CD4-positive, alpha-beta T cell treated with Interleukin-4 for 1 hour (primary cell): Measurements from ENCODE around the gene FUT2.
"Not testable (repeated sequence)": the region's sequence is repeated elsewhere in the genome, so short reads cannot be mapped to it uniquely, and the experiment has no call there.

Experiments used
- DNase-seq, 2 donors: peaks; one replicate each; pipeline ENCODE4 v3.0.0-alpha.2; 2020 to 2022

Gene FUT2

DNA sequence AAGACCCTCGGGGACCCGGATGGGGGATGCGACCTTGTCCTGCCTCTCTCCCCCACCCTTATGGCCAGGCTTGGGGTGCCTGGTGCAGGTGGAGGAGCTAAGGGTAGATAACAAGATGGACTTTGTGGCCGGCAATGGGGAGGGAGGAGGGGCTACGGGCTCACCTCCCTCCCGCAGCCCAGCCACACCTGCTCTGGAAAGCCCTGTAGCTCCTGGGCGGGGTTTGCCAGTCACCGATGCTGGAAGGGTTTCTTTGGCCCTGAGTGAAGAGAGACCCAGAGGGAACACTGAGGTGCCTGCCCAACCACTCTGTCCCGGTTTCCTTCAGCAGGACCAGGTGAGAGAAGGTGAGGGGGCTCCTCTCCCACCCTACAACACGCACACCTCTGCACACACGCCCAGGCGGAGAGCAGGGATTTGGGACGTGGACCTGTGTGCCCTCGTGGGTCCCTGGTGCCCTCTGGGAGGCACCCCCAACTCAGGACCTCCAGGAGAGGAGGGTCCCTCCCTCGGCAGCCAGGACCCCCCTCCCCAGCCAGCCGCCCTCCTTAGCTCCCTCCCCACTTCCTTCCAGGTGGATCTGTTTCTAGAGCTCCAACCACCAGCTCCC lies at the start of gene FUT2:
FUT2 (plus strand) TSS at position 229 of the 610 bp plus-strand sequence. CDS start 6,986 bp downstream, outside the sequence.
- no peak for DNase-seq

DNA sequence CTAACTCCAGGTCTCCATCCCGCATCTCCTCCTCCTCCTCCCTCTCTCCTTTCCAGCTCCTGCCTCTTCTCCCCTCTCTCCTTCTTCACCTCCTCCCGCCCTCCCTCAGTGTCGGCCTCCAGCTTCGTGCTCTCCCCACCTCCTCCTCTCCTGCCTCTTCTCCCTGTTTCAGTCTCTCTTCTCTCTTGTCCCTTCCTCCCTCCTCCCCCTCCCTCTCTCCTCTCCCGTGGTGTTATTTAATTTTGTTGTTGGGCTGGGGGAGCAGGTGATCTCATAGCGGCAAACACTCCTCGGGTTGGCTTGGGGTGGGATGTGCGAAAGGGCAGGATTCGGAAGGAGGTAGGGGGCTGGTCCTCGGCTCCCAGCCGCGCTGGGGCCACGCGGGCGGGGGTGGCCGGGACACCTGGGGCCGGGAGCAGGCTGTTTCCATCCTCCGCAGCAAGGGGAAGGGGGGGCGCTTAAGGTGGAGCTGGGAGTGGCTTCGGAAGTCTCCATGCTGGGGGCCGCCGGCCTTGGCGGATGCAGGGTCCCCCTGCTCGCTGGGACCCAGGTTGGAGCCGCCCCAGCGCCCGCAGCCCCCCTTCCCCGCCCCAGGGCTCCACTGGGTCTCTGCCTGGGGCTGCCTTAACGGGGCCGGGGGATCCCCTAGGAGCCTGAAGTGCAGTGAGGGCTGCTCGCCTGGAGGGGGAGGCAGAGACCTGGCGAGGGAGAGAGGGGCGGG lies 49.6 kb upstream of the FUT2 start, which contains the start of gene CA11:
CA11 (minus strand) TSS at position 187 of the 721 bp plus-strand sequence. CDS start 555 bp downstream, outside the sequence.
- peak; percentile 93 to 95 for DNase-seq

DNA sequence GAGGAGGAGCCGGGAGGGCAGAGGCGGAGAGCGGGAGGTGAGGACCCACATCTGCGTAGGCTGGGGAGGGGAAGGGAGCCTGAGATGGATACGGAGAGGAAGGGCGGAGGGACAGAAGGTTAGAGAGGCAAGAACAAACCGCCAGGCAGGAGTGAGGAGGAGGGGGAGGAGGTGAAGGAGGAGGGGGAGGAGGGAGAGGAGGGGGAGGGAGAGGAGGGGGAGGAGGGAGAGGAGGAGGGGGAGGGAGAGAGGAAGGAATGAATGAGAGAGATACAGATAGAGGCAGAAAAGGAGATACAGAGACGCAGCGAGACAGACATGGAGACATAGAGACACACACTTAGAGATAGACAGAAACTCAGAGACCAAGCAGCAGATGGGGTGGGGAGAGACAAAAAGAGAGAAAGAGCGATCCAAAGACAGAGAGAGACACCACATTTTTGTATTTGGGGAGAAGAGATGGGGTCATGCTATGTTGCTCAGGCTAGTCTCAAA lies 49.0 kb upstream of the FUT2 start:
- DNase-seq, result no peak

DNA sequence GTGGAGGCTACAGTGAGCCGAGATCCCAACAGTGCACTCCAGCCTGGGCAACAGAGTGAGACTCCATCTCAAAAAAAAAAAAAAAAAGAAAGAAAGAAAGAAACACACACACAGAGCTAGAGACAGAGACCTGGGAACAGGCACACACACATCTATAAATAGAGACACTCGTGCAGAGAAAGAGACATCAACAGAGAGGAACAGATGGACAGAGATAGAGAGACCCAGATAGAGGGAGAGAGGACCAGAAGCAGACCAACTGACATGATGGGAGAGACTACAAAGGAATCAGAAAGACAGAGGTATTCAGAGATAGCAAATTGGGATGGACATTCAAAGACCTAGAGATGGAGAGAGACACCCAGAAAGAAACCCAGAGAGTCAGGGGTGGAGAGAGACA lies 47.6 kb upstream of the FUT2 start:
- DNase-seq, result no peak

DNA sequence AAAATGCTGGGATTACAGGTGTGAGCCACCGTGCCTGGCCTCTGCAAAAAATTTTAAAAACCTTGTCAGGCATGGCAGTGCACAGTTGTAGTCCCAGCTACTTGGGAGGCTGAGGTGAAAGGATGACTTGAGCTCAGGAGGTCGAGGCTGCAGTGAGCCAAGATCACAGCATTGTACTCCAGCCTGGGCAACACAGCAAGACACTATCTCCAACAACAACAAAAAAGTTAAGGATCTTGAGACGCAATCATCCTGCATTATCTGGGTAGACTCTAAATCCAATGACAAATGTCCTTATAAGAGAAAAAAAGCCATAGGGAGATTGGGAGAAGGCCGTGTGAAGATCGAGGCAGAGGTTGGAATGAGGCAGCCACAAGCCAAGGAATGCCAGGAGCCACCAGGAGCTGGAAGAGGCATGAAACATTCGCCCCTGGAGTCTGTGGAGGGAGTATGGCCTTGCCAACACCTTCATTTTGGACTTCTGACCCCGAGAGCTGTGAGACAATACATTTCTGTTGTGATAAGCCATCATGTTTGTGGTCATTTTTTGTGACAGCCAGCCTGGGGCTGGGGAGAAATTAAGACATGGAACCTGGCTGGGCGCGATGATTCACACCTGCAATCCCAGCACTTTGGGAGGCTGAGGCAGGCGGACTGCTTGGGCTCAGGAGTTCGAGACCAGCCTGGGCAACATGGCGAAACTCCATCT lies 44.6 kb upstream of the FUT2 start:
- no peak for DNase-seq

DNA sequence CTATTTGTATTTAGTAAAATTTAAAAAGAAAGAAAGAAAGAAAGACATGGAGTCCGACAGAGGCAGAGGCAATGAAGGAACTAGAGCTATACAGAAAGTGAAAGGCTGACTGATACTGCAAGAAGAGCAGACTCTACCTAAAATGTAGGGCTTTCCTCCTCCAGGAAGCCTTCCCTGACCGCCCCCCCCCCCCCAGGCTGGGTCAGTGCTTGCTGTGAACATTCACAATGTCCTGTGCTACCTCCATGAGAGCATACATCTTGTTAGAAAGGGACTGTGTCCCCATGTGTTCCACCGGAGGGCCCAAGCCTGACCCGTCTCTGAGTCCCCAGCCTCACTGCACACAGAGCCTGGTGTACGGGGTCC lies 44.1 kb upstream of the FUT2 start:
- DNase-seq, result no peak

DNA sequence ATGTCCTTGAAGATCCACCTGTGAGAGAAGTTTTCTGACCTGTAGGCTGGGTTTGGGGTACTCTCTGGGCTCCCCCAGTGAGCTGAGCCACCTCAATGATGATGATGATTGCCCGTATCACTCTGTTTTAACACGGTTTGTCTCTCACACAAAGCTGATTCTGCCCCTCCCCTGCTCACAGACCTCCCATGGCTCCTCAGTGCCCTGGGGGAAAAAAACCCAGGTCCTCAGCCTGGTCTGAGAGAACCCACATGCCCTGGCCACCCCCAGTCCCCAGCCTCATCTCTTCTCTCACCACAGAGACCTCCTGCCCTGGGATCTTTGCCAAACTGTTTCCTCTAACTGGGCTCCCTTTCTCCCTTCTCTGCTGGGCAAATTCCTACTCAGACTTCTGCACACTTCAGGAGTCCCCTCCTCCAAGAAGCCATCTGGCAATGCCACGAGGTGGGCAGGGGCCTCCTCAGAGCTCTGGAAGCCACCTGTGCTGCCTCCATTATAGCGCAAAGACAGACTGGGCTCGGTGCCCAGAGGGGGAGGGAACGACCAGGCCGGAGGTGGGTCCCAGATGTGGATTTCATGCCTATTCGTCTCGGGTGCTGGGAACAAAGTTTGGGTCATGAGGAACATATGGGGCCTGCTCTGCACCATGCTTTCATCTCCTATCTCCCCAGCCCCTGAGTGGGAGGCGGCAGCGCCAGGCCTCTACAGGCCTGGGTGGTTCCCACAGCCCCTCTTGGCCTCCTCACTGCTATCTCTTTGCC lies 41.3 kb upstream of the FUT2 start:
- DNase-seq, result no peak

DNA sequence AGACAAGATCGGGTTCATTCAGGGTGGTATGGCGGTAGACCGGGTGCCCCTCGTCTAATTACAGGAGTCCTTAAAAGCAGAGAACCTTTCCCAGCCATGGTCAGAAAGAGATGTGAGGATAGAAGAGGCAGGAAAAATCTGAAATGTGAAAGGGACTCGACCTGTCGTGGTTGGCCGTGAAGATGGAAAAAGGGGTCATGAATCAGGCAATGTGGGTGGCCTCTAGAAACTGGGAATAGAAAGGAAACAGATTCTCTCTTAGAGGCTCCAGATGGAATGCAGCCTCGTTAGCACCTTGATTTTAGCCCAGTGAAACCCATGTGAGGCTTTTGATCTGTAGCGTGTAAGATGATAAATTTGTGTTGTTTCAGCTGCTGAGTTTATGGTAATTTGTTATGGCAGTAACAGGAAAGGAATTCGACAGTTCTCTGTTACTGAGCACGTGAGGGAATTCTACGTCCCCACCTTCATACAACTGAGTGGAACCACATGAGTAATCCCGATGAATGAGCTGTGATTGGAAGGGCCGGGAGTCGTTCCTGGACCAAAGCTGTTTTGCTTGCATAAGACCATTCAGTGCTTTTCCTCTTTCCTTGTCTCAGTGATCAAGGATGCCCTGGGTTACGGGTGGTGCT lies 38.8 kb upstream of the FUT2 start:
- DNase-seq, result no peak

DNA sequence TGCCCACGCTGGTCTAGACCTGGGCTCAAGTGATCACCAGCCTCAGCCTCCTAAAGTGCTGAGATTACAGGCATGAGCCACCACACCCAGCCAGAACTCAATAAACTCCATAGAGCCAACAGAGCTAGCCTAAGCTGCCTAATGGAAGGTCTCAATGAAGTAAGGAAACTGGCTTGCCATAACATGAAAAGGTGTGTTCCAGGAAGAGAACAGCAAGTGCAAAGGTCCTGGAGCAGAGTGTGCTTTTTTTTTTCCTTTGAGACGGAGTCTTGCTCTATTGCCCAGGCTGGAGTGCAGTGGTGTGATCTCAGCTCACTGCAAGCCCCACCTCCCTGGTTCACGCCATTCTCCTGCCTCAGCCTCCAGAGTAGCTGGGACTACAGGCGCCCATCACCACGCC lies 37.9 kb upstream of the FUT2 start:
- not testable (repeated sequence) for DNase-seq

DNA sequence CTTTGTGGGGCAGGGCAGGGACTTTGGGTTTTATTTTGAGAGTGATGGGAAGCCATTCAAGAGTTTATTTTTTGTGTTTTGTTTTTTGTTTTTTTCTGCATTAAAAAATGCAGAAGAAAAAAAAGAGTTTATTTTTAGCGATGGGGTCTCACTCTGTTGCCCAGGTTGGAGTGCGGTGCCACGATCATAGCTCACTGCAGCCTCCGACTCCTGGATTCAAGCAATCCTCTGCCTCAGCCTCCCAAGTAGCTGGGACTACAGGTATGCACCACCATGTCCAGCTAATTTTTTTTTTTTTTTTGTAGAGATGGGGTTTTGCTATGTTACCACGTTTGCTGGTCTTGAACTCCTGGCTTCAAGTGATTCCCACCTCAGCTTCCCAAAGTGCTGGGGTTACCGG lies 37.3 kb upstream of the FUT2 start:
- DNase-seq, result no peak

DNA sequence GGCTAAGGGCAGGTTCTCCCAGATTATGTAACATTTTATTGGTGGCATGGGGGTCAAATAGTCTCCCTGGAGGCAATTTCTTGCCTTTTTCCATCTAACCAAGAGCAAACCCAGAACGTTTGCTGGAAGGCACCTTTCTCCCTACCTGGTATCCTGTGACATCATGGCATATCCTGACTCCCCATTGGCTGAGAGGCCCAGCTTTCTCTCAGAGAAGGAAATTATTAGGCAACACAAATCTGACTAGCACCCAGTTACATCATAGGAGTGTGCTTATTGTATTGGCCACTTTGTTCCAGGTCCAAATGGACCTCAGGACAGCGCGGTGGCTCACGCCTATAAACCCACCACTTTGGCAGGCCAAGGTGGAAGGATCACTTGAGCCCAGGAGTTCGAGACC lies 36.0 kb upstream of the FUT2 start:
- DNase-seq, result peak in 1 of 2 donors; percentile 39

DNA sequence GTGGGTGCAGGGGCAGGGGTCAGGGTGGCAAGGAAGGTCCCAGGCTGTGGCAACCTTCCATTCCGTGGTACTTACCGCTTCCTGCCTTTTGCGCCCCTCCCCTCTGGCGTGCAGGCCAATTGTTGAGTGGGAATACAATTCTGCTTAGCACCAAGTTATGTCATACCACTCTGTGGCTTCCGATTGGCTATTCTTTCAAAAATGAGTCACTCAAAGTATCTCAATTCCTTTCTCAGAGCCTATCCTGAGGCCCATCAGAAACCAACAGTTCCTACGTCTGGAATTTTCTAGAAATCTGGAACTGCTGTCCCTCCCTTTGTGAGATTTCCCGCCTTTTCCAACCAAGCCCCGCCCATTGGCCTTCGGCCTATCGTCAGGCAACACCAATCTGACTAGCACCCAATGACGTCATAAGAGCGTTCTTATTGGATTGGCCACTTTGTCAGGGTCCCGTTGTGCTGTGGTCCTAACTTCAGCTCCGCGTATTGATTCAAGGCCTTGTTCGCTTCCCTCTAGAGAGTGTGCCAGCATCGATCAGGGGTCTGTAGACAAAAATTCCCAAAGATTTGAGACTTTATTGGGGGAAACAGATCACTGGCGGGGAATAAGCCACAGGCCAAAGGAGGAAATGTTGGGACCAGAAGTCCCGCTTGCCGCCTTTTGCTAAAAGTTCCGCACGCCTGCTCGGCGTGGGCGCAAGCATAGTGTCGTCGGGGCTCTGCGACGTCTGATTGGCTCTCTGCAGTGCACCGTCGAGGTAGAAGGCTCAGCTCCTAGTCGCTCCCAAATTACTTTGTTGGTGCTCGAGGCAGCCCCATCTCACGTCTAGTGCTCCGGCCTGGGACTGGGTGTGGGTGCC lies 34.7 kb upstream of the FUT2 start:
- peak; percentile 88 to 92 for DNase-seq

DNA sequence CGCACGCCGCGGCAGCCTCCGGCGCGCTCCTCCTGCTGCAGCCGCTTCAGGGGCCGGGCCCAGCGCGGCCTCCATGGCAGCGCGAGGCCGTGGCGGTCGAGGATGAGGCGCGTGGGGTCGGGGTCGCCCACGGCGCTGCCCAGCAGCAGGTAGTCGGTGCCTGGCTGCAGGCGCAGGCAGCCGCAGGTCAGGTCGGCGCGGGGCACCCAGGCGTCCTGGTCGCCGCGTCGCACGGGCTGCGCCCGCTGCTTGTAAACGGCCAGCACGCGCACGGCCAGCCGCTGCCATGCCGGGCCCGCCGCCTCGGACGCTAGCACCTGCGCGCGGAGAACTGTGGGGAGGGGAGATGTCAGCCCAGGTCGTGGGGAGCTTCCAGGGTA lies 34.1 kb upstream of the FUT2 start:
- DNase-seq, result no peak

DNA sequence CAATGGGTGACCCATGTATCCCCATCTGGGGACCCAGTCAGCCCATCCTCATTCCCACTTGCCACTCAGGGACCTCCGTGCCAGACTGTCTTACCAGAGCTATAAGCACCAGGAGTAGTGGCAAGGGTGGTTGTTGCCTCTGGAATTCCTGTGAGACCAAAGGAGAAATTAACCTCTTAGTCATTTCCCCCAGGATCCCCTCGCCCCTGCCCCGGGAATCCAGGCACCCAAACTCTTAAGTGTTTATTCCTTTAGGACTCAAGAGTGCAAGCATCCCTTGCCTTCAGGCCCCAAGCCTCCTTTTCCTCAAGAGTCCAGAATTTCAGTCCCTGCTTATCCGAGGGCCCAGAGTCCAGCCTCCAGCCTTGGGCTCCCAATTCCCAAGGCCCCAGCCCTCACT lies 32.1 kb upstream of the FUT2 start:
- no peak for DNase-seq

DNA sequence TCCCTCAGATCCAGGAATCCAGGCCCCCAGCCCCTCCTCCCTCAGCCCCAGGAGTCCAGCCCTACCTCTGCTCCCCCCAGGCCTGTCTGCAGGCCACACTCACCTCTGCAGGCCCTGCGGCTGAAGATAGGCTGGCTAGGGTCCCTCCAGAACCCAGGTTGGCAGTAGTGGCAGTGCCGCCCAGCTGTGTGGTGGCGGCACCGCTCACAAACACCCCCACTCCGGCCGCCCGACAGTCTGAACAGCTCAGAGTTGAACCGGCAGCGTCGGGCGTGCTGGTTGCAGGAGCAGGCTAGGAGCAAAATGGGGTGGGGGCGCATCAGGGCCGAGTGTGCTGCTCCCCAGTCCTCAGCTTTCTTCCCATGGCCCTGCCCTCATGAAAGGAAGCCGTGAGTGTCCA lies 31.3 kb upstream of the FUT2 start:
- no peak for DNase-seq

DNA sequence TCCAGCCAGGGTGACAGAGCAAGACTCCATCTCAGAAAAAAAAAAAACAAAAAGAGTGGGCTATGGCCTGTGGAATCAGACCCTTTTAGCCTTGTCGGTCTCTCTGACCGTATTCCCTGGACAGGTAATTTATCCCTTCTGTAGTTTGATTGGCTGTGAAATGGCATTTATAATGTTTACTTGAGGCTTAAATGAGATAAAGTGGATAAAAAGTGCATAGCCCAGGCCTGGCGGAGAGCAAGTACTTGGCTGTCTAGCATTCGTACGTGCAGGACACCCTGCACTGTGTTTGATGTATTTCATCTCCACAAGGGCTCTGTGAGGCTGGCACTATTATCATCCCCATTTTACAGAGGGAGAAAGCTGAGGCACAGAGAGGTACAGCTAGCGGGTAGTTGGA lies 30.0 kb upstream of the FUT2 start:
- no peak for DNase-seq

DNA sequence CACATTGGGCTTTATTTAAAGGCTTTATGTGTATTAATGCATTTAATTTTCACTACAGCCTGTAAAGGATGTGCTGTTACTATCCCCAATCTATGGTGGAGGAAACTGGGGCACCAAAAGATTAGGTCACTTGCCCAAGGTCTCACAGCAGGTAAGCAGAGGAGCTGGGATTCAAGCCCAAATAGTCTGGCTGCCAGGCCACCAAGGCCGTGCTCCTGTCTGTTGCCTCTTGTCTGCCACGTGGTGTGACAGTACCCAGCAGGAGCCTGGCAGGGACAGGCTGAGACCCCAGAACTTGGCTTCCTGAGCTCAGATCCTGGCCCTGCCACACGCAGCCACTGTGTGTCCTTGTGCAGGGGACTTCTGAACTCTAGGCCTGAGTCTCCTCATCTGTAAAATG lies 27.4 kb upstream of the FUT2 start:
- no peak for DNase-seq

DNA sequence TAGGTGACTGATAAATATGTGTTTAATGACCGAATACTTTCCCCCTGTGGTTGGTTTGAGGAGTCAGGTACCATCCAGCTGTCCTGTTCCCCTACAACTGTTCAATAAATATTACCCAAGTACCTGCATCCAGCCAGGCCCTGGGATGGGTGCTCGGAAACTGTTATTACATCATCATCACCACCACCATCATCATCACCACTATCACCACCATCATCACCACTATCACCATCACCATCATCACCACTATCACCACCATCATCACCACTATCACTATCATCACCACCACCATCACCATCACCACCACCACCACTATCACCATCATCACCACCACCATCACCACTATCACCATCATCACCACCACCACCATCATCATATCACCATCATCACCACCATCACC lies 27.0 kb upstream of the FUT2 start:
- no peak for DNase-seq

DNA sequence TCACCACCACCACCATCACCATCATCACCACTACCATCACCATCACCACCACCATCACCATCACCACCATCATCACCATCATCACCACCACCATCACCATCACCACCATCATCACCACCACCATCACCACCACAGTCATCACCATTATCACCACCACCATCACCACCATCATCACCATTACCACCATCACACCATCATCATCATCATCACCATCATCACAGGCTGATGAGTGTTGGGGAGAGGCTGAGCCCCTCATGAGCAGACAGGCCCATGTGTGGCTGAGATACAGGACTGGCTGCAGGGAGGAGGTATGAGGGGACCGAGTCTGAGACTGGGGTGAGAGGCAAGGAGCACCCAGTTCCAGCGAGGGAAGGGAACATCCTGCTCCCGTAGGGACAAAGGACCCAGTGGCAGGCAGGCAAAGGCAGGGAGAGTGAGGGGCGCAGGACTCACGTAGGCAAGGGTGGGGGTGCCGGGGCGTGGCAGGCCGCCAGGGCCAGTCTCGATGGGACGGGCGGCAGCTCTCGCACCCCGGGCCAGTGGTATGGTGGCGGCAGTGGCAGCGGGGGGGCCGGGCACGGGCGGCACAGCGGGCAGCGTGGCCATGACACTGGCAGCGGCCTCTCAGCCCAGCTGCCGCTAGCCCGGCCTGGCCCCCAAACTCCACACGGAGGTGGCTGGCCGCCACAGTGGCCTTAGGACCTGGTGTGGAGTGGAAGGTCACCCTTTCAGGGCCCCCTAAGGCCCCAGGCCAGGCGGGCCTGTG lies 25.7 kb upstream of the FUT2 start:
- DNase-seq, result no peak

DNA sequence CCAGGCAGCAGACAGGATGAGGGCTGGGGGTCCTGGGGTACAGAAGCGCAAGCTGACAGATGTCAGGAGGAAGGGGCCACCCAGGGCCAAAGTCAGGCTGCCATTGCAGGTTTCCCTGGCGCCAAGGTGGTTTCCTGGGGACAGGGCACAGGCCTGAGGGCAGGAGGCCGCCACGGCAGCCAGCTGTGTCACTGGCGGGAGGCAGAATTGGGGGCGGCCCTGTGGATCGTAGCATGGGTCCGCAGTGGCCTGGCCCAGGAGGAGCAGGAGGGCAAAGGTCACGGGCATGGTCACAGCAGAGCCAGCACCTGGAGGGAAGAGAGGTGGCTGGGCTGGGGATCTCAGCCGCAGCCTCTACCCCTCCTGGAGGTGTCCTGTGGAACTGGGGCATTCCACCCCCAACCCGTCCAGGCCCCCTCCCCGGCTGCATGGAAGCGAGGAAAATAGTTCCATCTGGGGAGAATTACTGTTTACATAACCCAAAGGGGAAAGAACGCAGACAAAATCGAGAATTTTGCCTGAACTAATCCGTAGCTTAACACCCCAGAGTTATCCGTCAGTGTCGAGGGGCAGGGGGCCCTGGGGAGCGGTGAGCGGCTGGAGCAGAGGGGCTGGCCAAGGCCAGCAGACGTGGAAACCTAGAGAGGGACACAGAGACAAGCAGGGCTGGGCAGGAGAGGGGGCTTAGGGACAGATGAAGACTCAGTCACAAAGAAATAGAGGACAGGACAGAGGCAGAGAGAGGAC lies 24.9 kb upstream of the FUT2 start:
- no peak for DNase-seq
